NCI-H1105 treated with DMSO at 0.1 percent for 48 hours (cell line): ENCODE results near the gene VGF.

ENCODE experiments used
- DNase-seq: peaks from one replicate; lab custom pipeline; 2025; lab: John Stamatoyannopoulos, UW

Gene VGF

DNA sequence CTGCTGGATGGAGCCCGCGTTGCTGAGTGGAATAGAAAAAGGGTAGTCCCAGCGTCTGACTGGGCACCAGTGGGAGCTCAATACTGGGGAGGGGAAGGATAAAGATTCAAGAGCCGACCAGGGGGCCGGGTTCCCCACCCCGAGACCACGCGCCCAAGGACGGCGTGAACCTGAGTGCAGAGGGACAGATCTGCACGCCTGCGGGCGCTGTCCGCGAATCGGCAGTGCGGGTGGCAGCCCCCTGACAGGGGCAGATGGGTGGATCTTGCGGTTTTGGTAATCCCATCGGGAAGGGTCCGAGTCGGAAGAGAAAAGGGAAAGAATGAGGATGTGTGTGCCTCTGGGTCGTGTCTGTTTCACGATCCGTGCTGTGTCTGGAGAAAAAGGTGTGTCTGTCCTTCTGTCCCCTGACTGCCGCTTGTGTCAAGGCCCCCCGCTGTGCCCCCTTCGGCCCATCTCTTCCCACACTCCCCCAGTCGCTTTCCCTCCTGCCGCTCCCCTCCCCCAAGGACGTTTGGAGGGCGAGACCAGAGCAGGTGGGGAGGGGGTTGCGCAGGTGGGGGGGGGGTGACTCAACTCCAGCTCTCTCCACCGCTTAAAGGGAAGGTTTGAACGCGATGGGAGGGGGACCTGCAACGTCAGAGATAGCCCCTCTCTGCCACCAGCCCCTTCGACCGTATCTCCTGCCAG is 734 bp upstream of the VGF start:
- DNase-seq: no peak

GRCh38 chr7:101164071-101164840 is 1.1 kb downstream of the VGF start:
- DNase-seq: no peak

DNA sequence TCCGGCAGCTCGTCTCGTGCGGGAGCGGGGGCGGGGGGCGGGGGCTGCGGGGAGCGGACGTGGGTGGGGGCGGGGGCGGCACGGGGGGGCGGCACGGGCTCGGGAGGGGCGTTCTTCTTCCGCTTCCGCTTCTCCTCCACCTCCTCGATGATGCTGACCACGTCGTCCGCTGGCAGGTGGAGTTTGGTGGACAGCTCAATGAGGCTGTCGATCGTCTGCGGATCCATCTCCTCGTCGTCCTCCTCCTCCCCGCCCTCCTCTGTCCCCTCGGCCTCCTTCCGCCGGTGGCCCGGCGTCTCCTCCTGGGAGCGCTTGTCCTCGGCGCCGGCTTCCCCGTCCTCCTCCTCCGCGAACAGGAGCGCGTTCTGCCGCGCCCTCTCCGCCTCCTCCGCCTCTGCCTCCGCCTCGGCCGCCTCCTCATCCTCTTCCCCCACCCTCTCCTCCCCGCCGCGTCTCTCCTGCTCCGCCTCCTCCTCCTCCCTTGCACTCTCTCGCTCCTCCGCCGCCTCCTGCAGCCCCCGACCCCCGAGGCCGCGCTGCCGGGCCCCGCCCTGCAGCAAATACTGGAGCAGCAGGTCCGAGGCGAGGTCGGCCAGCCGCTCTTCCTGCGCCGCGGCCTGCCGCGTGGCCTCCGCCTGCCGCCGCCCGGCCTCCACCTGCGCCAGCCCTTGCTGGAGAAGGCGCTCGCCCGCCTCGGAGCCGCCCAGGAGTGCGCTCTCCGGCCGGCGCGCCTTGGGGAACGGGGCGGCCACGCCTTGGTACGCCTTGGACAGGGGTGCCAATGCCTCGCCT is 1.9 kb downstream of the VGF start:
- peak; percentile 54 for DNase-seq

DNA sequence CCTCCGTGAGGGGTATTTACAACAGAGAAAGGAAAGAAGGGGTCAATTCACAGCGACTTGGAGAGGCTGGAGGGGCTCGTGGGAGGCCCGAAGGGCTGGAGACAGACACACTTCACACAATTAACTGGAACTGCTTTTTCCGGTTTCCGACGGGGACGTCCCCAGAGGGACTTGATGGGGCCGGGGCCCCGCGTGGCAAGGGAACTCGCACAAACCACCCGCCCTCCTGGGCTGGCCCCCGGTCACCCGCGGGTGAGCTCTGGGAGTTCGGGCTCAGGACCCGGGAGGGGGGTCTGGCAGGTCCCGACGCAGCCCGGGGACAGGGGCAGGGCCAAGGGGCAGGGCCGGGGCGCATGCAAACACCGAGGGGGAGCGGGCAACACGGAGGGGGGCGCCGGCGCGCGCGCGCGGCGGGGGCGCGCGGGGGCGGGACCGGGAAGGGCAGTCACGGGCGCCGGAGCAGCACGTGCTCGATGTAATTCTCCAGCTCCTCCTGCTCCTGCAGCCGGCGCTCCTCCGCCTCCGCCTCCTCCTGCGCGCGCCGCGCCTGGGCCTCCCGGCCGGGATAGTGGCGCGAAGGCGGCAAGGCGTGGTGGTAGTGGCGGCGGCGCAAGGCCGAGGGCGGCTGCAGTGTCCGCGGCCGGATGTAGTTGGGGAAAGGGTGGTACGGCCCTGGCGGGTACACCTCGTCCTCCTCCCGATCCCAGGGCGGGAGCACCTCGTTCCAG is 2.7 kb downstream of the VGF start:
- DNase-seq: peak; percentile 60

GRCh38 chr7:101161692-101162471 is 3.5 kb downstream of the VGF start:
- no peak for DNase-seq

DNA sequence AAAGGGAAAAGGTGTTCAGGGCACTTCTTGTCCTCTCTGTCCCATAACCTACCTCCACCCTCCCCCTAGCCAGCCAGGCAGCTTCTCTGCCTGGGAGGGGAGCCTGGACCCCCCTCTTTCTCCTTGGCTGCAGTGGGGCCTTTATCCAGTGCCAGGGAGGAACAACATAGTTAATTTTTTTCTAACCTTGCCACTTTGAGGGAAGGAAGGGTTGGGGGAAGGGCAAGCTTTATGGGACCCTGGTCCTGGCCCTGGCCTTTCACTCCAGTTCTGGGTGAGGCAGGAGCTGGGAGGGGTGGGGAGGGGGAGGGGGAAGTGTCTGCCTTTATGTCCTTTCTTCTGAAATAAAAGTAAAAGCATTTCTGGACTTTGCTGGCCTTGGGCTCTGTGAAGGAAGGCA is 4.5 kb downstream of the VGF start:
- DNase-seq: no peak

GRCh38 chr7:101159696-101160674 is 5.4 kb downstream of the VGF start:
- DNase-seq: no peak

- DNase-seq: no peak
Observed at GRCh38 chr7:101156866-101157589, 8.3 kb downstream of the VGF start.

GRCh38 chr7:101156277-101156676 is 9.1 kb downstream of the VGF start:
- DNase-seq: no peak

GRCh38 chr7:101155303-101155702 is 10.1 kb downstream of the VGF start:
- DNase-seq: no peak

DNA sequence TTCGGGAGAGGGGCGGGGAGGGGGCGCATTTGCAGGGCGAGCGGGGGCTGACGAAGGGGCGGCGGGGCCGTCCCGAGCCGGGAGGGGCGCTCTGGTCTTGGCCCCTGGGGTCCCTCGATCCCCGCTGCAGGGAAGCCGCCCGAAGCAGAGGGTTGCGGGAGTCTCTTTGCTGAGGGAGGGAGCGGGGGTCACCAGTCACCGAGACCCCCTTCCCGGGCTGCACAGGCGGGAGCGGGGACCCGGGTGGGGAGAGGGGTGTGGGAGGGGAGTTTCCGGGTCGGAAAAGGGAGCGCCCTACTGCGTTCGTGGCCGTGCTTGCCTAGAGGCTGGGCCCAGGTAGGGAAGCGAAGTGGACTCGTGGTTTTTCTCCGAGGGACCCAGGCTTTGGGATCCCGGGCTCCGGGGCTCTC is 10.7 kb downstream of the VGF start:
- no peak for DNase-seq

DNA sequence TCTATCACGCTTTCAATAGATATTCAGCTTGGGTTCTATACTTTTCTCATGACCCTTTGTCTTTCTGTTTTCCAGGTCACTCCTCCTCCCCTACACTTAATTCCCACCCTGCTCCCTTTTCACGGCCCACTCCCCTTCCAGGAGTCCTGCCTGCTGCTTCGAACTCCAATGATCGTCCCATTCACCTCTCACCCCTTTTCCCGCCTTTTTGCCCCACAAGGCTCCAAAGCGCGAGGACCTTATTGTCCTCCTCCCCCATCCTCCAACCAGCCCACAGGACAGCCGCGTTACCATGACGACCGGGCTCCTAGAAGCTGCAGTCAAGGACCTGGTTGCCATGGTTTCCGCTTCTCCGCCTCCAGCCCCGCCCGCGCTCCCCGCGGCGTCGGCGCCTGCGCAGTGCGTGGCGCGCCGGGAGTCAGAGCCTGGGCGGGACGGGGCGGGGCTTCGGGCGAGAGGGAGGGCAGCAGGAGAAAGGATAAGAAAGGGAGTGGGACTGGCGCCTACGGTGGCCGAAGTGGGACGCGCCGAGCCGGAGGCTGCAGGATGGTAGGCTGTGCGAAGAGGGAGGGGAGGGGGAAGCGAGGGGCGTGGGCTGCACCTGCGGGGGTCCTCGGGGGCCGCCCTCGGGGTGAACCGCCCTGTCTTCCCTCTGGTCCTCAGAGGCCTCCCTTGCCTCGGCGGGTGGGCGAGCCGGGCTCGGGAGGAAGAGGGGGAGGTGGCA is 11.2 kb downstream of the VGF start, which contains the start of gene AP1S1:
Gene AP1S1, plus strand, starts transcription at position 508 of the 724 bp plus-strand sequence. Its CDS starts 39 bp downstream, at position 547.
- DNase-seq: peak; percentile 96

GRCh38 chr7:101151908-101152651 is 13.3 kb downstream of the VGF start:
- DNase-seq: no peak

GRCh38 chr7:101140746-101141382 is 24.5 kb downstream of the VGF start:
- DNase-seq: no peak

DNA sequence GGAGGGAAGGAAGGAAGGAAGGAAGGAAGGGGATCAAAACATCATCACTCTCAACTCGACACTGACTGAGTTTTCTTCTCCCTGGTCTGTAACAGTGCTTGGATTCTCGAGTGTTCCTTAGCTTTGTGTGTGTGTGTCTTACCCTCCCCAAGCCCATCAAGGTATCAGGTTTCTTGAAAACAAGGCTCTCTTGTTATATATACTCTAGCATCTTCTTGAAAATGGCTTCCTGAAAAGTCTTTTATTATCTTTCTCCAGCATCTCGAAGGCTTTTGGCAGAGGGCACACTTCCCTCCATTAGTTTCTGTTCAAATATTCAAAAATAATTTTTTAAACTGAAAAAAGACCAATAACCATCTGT is 25.1 kb downstream of the VGF start:
- DNase-seq: no peak

GRCh38 chr7:101138213-101138870 is 27.0 kb downstream of the VGF start:
- DNase-seq: peak; percentile 25

- no peak for DNase-seq
Observed at GRCh38 chr7:101137651-101138212, 27.6 kb downstream of the VGF start.
